Thyroid gland (tissue), 4 donors: ENCODE results near the gene BEND2.

Experiments used
- CTCF ChIP-seq, 6 experiments: fragments of 200-600 bp in 3 of 6; fragments of 450-650 bp in 3 of 6; sonication (generic) in 3 of 6; IDR thresholded peaks; one replicate each; pipeline ENCODE4 v1.5.1; 2016 to 2019; ENCODE audit warnings: antibody characterized with exemption in 6 of 6, mild to moderate bottlenecking in 2 of 6, inconsistent platforms in 1 of 6, moderate library complexity in 1 of 6
- POLR2A ChIP-seq, 2 donors: fragments of 450-650 bp; IDR thresholded peaks; one replicate each; pipeline ENCODE4 v1.6.1; 2017; ENCODE audit warnings: antibody characterized with exemption in 2 of 2, mild to moderate bottlenecking in 2 of 2, moderate library complexity in 1 of 2

- TF ChIP-seq CTCF (IDR thresholded peaks at IDR 0.05) (no peak), POLR2A (IDR thresholded peaks at IDR 0.05) (no peak)
These were observed 6.8 kb upstream of the BEND2 start for GRCh38 chrX:18227458-18227857.
